Measurements from ENCODE around the gene ACOT7. TPM values are rescaled to one million over a fixed set of nuclear protein-coding genes. Genes with fewer than 3 reads are reported as not detected.

ACOT7 gene
- total RNA-seq, 6 donors from 2014 or later, result 8.2 to 33.4 (median 26.5) TPM

GRCh38 chr1:6258675-6259074, 134.9 kb downstream of the ACOT7 start:
- Histone ChIP-seq H3K4me1 (peaks cover 16 to 28% (median 24%) of the 10 kb centered on the region in 4 donors), H3K9me3 (no peaks in the 10 kb centered on the region), H3K4me3 (no peak overlapping the region), H3K36me3 (peaks cover 0 to 2% (median 0%) of the 10 kb centered on the region in 4 donors), H3K27me3 (peaks cover 0 to 9% (median 5%) of the 10 kb centered on the region in 4 donors), H3K27ac (no peak overlapping the region)
- ATAC-seq (ENCODE audit: low FRiP score in 2 of 2) (no peak), DNase-seq (no peak)
- TF ChIP-seq POLR2A (IDR thresholded peaks at IDR 0.05), result no peak
- no peak for TF ChIP-seq POLR2AphosphoS5 (IDR thresholded peaks at IDR 0.05)
- TF ChIP-seq, protein P1, sequence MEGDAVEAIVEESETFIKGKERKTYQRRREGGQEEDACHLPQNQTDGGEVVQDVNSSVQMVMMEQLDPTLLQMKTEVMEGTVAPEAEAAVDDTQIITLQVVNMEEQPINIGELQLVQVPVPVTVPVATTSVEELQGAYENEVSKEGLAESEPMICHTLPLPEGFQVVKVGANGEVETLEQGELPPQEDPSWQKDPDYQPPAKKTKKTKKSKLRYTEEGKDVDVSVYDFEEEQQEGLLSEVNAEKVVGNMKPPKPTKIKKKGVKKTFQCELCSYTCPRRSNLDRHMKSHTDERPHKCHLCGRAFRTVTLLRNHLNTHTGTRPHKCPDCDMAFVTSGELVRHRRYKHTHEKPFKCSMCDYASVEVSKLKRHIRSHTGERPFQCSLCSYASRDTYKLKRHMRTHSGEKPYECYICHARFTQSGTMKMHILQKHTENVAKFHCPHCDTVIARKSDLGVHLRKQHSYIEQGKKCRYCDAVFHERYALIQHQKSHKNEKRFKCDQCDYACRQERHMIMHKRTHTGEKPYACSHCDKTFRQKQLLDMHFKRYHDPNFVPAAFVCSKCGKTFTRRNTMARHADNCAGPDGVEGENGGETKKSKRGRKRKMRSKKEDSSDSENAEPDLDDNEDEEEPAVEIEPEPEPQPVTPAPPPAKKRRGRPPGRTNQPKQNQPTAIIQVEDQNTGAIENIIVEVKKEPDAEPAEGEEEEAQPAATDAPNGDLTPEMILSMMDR (IDR thresholded peaks at IDR 0.05), result no peak
- TF ChIP-seq EP300 (IDR thresholded peaks at IDR 0.05), result no peak
- WGBS, 2 donors, result 80 to 93% methylated on average over 3 to 10 of the region's 10 CpGs

GRCh38 chr1:6257541-6258069, 136.0 kb downstream of the ACOT7 start:
- peak in 1 of 2 donors; percentile 57 for DNase-seq
- peaks cover 14 to 28% (median 24%) of the 10 kb centered on the region in 4 donors for H3K4me1 ChIP-seq
- H3K27me3 ChIP-seq, result peaks cover 0 to 9% (median 5%) of the 10 kb centered on the region in 4 donors
- H3K36me3 ChIP-seq, result peaks cover 0 to 6% (median 0%) of the 10 kb centered on the region in 4 donors
- no peak for ATAC-seq (ENCODE audit: low FRiP score in 2 of 2)
- no peak for TF ChIP-seq POLR2AphosphoS5 (IDR thresholded peaks at IDR 0.05)
- TF ChIP-seq POLR2A (IDR thresholded peaks at IDR 0.05), result no peak
- TF ChIP-seq, protein P1 (IDR thresholded peaks at IDR 0.05), result no peak
- TF ChIP-seq EP300 (IDR thresholded peaks at IDR 0.05), result no peak
- WGBS, 2 donors, result 77 to 85% methylated on average over 4 to 8 of the region's 8 CpGs
- H3K4me3 ChIP-seq, result no peak overlapping the region
- no peak overlapping the region for H3K27ac ChIP-seq
- H3K9me3 ChIP-seq, result no peaks in the 10 kb centered on the region

GRCh38 chr1:6256645-6257044, 136.9 kb downstream of the ACOT7 start:
- 89% methylated on average over 12 to 13 of the region's 13 CpGs for WGBS, 2 donors
- DNase-seq, result no peak
- no peak overlapping the region for H3K4me3 ChIP-seq
- no peak overlapping the region for H3K27ac ChIP-seq
- H3K9me3 ChIP-seq, result no peaks in the 10 kb centered on the region
- TF ChIP-seq, protein P1 (IDR thresholded peaks at IDR 0.05), result no peak
- no peak for TF ChIP-seq EP300 (IDR thresholded peaks at IDR 0.05)
- TF ChIP-seq POLR2AphosphoS5 (IDR thresholded peaks at IDR 0.05), result no peak
- TF ChIP-seq POLR2A (IDR thresholded peaks at IDR 0.05), result no peak
- no peak for ATAC-seq (ENCODE audit: low FRiP score in 2 of 2)
- H3K27me3 ChIP-seq, result peaks cover 0 to 9% (median 3%) of the 10 kb centered on the region in 4 donors
- peaks cover 12 to 25% (median 22%) of the 10 kb centered on the region in 4 donors for H3K4me1 ChIP-seq
- H3K36me3 ChIP-seq, result peaks cover 0 to 6% (median 0%) of the 10 kb centered on the region in 4 donors

DNA sequence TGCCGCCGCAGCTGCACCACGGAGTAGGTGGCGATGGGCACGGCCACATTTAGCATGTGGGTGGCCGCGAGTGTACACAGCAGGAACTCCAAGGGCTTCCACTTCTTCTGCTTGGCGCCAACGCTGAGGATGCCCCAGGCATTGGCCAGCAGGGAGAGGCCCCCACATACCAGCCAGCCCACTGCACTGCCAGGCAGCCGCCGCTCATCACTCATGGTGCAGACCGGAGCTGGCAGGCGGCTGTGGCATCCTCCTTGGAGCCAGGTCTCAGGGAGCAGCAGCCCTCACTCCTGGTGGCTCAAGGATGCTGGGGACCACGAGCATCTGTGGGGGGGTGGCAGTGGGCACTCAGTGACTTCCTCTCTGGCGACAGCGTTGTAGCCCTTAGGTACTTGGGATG, 138.9 kb downstream of the ACOT7 start:
- TF ChIP-seq EP300 (IDR thresholded peaks at IDR 0.05) (no peak), POLR2A (IDR thresholded peaks at IDR 0.05) (no peak), POLR2AphosphoS5 (IDR thresholded peaks at IDR 0.05) (no peak)
- TF ChIP-seq, protein P1 (IDR thresholded peaks at IDR 0.05), result no peak
- peaks cover 2 to 10% (median 8%) of the 10 kb centered on the region in 4 donors for H3K4me1 ChIP-seq
- WGBS, 2 donors, result 86 to 90% methylated on average over 6 to 16 of the region's 16 CpGs
- H3K27ac ChIP-seq, result no peak overlapping the region
- H3K36me3 ChIP-seq, result peaks cover 0 to 6% (median 0%) of the 10 kb centered on the region in 4 donors
- no peaks in the 10 kb centered on the region for H3K9me3 ChIP-seq
- ATAC-seq (ENCODE audit: low FRiP score in 2 of 2), result no peak
- DNase-seq, result peak in 1 of 2 donors; percentile 80
- H3K27me3 ChIP-seq, result peaks cover 0 to 6% (median 2%) of the 10 kb centered on the region in 4 donors
- no peak overlapping the region for H3K4me3 ChIP-seq

GRCh38 chr1:6253380-6253779, 140.2 kb downstream of the ACOT7 start:
- Histone ChIP-seq H3K27me3 (peaks cover 0 to 17% (median 7%) of the 10 kb centered on the region in 4 donors), H3K4me3 (no peak overlapping the region), H3K27ac (no peak overlapping the region), H3K9me3 (no peaks in the 10 kb centered on the region), H3K4me1 (peaks cover 0 to 13% (median 8%) of the 10 kb centered on the region in 4 donors), H3K36me3 (peaks cover 0 to 6% (median 0%) of the 10 kb centered on the region in 4 donors)
- WGBS, 2 donors, result 89 to 93% methylated on average over 3 to 8 of the region's 9 CpGs
- no peak for DNase-seq
- TF ChIP-seq EP300 (IDR thresholded peaks at IDR 0.05), result no peak
- TF ChIP-seq POLR2AphosphoS5 (IDR thresholded peaks at IDR 0.05), result no peak
- no peak for TF ChIP-seq POLR2A (IDR thresholded peaks at IDR 0.05)
- TF ChIP-seq, protein P1 (IDR thresholded peaks at IDR 0.05), result no peak
- no peak for ATAC-seq (ENCODE audit: low FRiP score in 2 of 2)
